Stomach (tissue), 9 donors: ENCODE data around the gene TMEM192. TPM values are rescaled to one million over a fixed set of nuclear protein-coding genes. Genes with fewer than 3 reads are reported as not detected.

Source experiments
- DNase-seq, 2 donors: peaks; one replicate each; pipeline versions ENCODE4 v3.0.0 to v3.0.0-alpha.2; 2013 to 2019
- H3K27ac ChIP-seq, 5 donors: fragments of 200-600 bp in 4 of 5; sonication (generic) in 4 of 5; one replicate each; pipeline ENCODE4 v1.5.1; 2013 to 2019; ENCODE audit warnings: mild to moderate bottlenecking in 1 of 5, moderate library complexity in 1 of 5
- H3K27me3 ChIP-seq, 3 donors: fragments of 200-600 bp; sonication (generic); one replicate each; pipeline ENCODE4 v1.5.1; 2017 to 2019; ENCODE audit warnings: mixed run types in 1 of 3
- H3K36me3 ChIP-seq, 4 donors: fragments of 200-600 bp; sonication (generic); 1 replicate in 3 of 4; 2 replicates in 1 of 4; pipeline ENCODE4 v1.5.1; 2016 to 2019
- H3K4me1 ChIP-seq, 4 donors: fragments of 200-600 bp; sonication (generic); one replicate each; pipeline ENCODE4 v1.5.1; 2016 to 2019
- H3K4me3 ChIP-seq, 4 donors: fragments of 200-600 bp; sonication (generic) in 3 of 4; one replicate each; pipeline ENCODE4 v1.5.1; 2016 to 2019; ENCODE audit warnings: mild to moderate bottlenecking in 1 of 4
- H3K9me3 ChIP-seq, 4 donors: fragments of 200-600 bp; sonication (generic); one replicate each; pipeline ENCODE4 v1.5.1; 2016 to 2019
- CTCF ChIP-seq, 7 experiments: fragments of 450-650 bp in 4 of 7; fragments of 200-600 bp in 3 of 7; sonication (generic) in 3 of 7; IDR thresholded peaks; one replicate each; pipeline ENCODE4 v1.5.1; 2016 to 2019; ENCODE audit warnings: antibody characterized with exemption in 7 of 7, control low read depth in 2 of 7, mild to moderate bottlenecking in 1 of 7
- EP300 ChIP-seq: sonication (generic); formaldehyde crosslinking; IDR thresholded peaks from one replicate; pipeline ENCODE4 v1.6.1; 2017; ENCODE audit warnings: antibody characterized with exemption
- POLR2A ChIP-seq, 4 donors: fragments of 450-650 bp; IDR thresholded peaks; one replicate each; pipeline ENCODE4 v1.6.1; 2016; ENCODE audit warnings: antibody characterized with exemption in 4 of 4, control low read depth in 2 of 4, mild to moderate bottlenecking in 1 of 4, moderate library complexity in 1 of 4
- POLR2AphosphoS5 ChIP-seq, 3 donors: sonication (generic); formaldehyde crosslinking; IDR thresholded peaks; one replicate each; pipeline ENCODE4 v1.6.1; 2016; ENCODE audit warnings: antibody characterized with exemption in 3 of 3
- WGBS, 5 donors: extraction: QIAGEN DNeasy Blood & Tissue Kit in 3 of 5; methylation state at CpG; one replicate each; pipeline versions ENCODE4 v1.1.5 to v1.1.7; 2013 to 2018; 5-methylcytosine and 5-hydroxymethylcytosine counted together
- intact Hi-C: fragments of 100-400 bp; cut with DNase I; formaldehyde crosslinking; loops from one replicate; pipeline ENCODE4 v1.15.1; 2023; ENCODE audit warnings: low total_unique reads
- polyA plus RNA-seq, 3 donors: library from polyadenylated mRNA; stranded (reverse); fragments of 200-250 nt; gene quantifications; one replicate each; pipeline ENCODE4 v1.2.3, GENCODE V29; 2013
- total RNA-seq, 5 donors: library from RNA; depleted of rRNA; stranded (reverse); fragments of >200 nt; gene quantifications; one replicate each; pipeline versions ENCODE4 v1.1.0 to v1.2.3, GENCODE V29; 2014 to 2016
- donor health status: healthy with polysubstance abuse.
- donor health status: Bipolar disorder and iron deficiency.
- donor health status: healthy.

Gene TMEM192
- total and polyA plus RNA-seq, 8 donors, result 2.3 to 44.5 (median 11.4) TPM

- Histone ChIP-seq H3K4me1 (peaks cover 0 to 5% (median 0%) of the 10 kb centered on the region in 4 donors), H3K9me3 (peaks cover 0 to 4% (median 0%) of the 10 kb centered on the region in 4 donors), H3K27ac (no peak overlapping the region), H3K4me3 (no peak overlapping the region), H3K36me3 (no peaks in the 10 kb centered on the region), H3K27me3 (no peaks in the 10 kb centered on the region)
- intact Hi-C loops, result no loop called here
- no peak for TF ChIP-seq POLR2AphosphoS5 (IDR thresholded peaks at IDR 0.05)
- TF ChIP-seq POLR2A (IDR thresholded peaks at IDR 0.05), result no peak
- TF ChIP-seq CTCF (IDR thresholded peaks at IDR 0.05), result no peak
- no peak for TF ChIP-seq EP300
- DNase-seq, result no peak
Measured at GRCh38 chr4:165137205-165137604, 24.5 kb upstream of the TMEM192 start.

GRCh38 chr4:165136529-165136928, 23.9 kb upstream of the TMEM192 start:
- Histone ChIP-seq H3K9me3 (peaks cover 0 to 4% (median 0%) of the 10 kb centered on the region in 4 donors), H3K36me3 (no peaks in the 10 kb centered on the region), H3K4me3 (no peak overlapping the region), H3K27me3 (no peaks in the 10 kb centered on the region), H3K4me1 (peaks cover 0 to 5% (median under 1%) of the 10 kb centered on the region in 4 donors), H3K27ac (no peak overlapping the region)
- intact Hi-C loops, result no loop called here
- 83 to 90% (median 89%) methylated on average over 4 of the region's 4 CpGs for WGBS, 5 donors
- no peak for DNase-seq
- TF ChIP-seq POLR2AphosphoS5 (IDR thresholded peaks at IDR 0.05), result no peak
- TF ChIP-seq CTCF (IDR thresholded peaks at IDR 0.05), result no peak
- no peak for TF ChIP-seq EP300
- TF ChIP-seq POLR2A (IDR thresholded peaks at IDR 0.05), result no peak

- WGBS, 5 donors, result 55 to 71% (median 63%) methylated on average over 2 of the region's 2 CpGs
- DNase-seq, result no peak
- Histone ChIP-seq H3K4me3 (no peak overlapping the region), H3K27ac (no peak overlapping the region), H3K4me1 (peaks cover 0 to 6% (median 2%) of the 10 kb centered on the region in 4 donors), H3K27me3 (peaks cover 0 to 6% (median 0%) of the 10 kb centered on the region in 3 donors), H3K36me3 (no peaks in the 10 kb centered on the region), H3K9me3 (peaks cover 0 to 4% (median 0%) of the 10 kb centered on the region in 4 donors)
- intact Hi-C loops, result loop anchor here (5.0 kb wide), 1 partner anchor 339 kb away; no protein-coding TSS in a partner anchor
- no peak for TF ChIP-seq POLR2AphosphoS5 (IDR thresholded peaks at IDR 0.05)
- no peak for TF ChIP-seq EP300
- no peak for TF ChIP-seq CTCF (IDR thresholded peaks at IDR 0.05)
- no peak for TF ChIP-seq POLR2A (IDR thresholded peaks at IDR 0.05)
Measured at GRCh38 chr4:165133150-165133549, 20.5 kb upstream of the TMEM192 start.

DNA sequence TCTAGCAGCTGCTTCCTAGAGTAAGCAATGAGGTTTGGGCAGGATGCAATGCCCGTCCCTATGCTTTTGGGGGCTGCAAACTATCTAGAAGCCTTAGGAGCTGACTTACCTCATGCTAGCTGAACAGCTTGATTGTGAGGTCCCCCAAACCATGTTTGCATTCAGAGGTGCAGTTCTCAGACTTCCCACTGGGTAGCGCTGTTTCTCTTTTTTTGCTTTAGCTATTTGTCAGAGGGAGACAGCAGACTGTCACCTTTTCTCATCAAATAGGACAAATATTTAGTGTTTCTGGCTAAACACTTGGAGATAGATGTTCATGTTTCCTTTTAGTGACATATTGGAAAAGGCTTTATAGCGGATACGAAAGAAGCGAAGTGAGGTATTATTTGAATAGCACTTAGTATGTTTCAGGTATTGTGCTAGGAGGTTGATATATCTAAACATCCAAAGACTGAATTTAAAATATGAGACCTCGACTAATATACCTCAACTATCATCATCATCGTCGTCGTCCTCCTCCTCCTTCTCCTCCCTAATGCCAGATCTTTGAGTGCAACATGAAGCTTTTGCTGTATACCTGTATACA, 18.7 kb upstream of the TMEM192 start:
- peak; percentile 72 to 81 for DNase-seq

More for the DNA sequence above, 18.7 kb upstream of the TMEM192 start:
- Histone ChIP-seq H3K27me3 (peaks cover 0 to 10% (median 0%) of the 10 kb centered on the region in 3 donors), H3K36me3 (no peaks in the 10 kb centered on the region), H3K9me3 (no peaks in the 10 kb centered on the region), H3K4me3 (no peak overlapping the region), H3K4me1 (peaks cover 0 to 6% (median 2%) of the 10 kb centered on the region in 4 donors), H3K27ac (no peak overlapping the region)
- 8 to 18% (median 11%) methylated on average over 9 of the region's 9 CpGs for WGBS, 5 donors
- TF ChIP-seq CTCF (IDR thresholded peaks at IDR 0.05) (peak in 5 of 7 experiments; percentile 84 to 95 (median 86)), POLR2AphosphoS5 (IDR thresholded peaks at IDR 0.05) (no peak), EP300 (no peak), POLR2A (IDR thresholded peaks at IDR 0.05) (no peak)
- intact Hi-C loops, result loop anchor here (5.0 kb wide), 1 partner anchor 341 kb away; no protein-coding TSS in a partner anchor
